ENCODE data around the gene FGF1. TPM values are rescaled to one million over a fixed set of nuclear protein-coding genes. Genes with fewer than 3 reads are reported as not detected.

Gene FGF1
- total and polyA plus RNA-seq, 2 donors (not counting 3 experiments of a cell fraction or from before 2014, with no cell fraction given), result not detected

DNA sequence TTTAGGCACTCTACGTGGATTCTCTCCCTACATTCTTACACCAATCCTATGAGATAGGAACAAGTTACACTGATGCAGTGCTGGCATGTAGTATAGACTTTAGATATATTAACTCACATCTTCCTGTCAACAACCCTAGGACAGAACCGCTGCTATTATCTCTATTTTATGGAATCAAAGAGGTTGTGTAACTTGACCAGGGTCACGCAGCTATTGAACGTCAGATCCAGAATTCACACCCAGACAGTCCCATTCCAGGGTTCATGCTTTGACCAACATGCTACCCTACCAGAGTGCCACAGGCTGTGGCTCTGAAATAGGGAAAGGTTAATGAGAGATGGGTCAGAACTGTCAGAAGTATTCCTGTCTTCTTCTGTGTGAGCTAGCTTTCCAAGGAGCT is 9.6 kb downstream of the FGF1 start:
- DNase-seq (ENCODE audit: low read depth, low spot score) (no peak), FAIRE-seq (no peak)
- H3K9me3 ChIP-seq (replicated peaks; ENCODE audit: control insufficient read depth, insufficient read depth, low read length), result no peaks in the 10 kb centered on the region
- no peaks in the 10 kb centered on the region for H3K36me3 ChIP-seq (ENCODE audit: control insufficient read depth in 2 of 2, extremely low read depth in 1 of 2, insufficient read depth in 2 of 2, low read length in 2 of 2)
- no TSS peak for BruUV-seq (replicated peaks)
- ChIA-PET CTCF (interaction anchor here (1.6 to 2.5 kb wide), 5 partner anchors 15 to 37 kb away, joined by 4 to 14 read pairs (median 5); no protein-coding TSS in a partner anchor), POLR2A (no interaction called here)
- H3K4me2 ChIP-seq (ENCODE audit: insufficient read depth, low read length), result no peak overlapping the region
- dilution Hi-C loops (cut with MboI; ENCODE audit: extremely low pct_ligation_motif_present, low sequenced_read_pairs) (no loop called here), intact Hi-C loops (cut with micrococcal nuclease) (no loop called here)
- peaks cover 16 to 21% of the 10 kb centered on the region in 2 experiments for H3K27me3 ChIP-seq (ENCODE audit: control insufficient read depth in 2 of 2, insufficient read depth in 2 of 2, low read length in 2 of 2)
- no peak overlapping the region for H2AFZ ChIP-seq (ENCODE audit: low read depth, low read length)
- no peak overlapping the region for H3K9ac ChIP-seq (replicated peaks; ENCODE audit: extremely low read depth, insufficient read depth, low read length)
- TF ChIP-seq JUN (IDR thresholded peaks at IDR 0.05; ENCODE audit: borderline replicate concordance, insufficient read depth, insufficient read length, low read depth) (no peak), GATA2 (IDR thresholded peaks at IDR 0.05; ENCODE audit: insufficient read depth, insufficient read length, low read depth, low read length) (no peak), POLR2AphosphoS5 (IDR thresholded peaks at IDR 0.05; ENCODE audit: insufficient read depth, low read depth, low read length) (no peak), EZH2 (IDR thresholded peaks at IDR 0.05; ENCODE audit: borderline replicate concordance, low read depth, low read length, severe bottlenecking) (no peak), MYC (IDR thresholded peaks at IDR 0.05; ENCODE audit: low read depth, low read length) (no peak), POLR2A (IDR thresholded peaks at IDR 0.05; ENCODE audit: low read depth, low read length) (no peak)
- TF ChIP-seq, protein P1, sequence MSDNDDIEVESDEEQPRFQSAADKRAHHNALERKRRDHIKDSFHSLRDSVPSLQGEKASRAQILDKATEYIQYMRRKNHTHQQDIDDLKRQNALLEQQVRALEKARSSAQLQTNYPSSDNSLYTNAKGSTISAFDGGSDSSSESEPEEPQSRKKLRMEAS (IDR thresholded peaks at IDR 0.05; ENCODE audit: insufficient read depth, insufficient read length), result no peak
- TF ChIP-seq, protein P2, sequence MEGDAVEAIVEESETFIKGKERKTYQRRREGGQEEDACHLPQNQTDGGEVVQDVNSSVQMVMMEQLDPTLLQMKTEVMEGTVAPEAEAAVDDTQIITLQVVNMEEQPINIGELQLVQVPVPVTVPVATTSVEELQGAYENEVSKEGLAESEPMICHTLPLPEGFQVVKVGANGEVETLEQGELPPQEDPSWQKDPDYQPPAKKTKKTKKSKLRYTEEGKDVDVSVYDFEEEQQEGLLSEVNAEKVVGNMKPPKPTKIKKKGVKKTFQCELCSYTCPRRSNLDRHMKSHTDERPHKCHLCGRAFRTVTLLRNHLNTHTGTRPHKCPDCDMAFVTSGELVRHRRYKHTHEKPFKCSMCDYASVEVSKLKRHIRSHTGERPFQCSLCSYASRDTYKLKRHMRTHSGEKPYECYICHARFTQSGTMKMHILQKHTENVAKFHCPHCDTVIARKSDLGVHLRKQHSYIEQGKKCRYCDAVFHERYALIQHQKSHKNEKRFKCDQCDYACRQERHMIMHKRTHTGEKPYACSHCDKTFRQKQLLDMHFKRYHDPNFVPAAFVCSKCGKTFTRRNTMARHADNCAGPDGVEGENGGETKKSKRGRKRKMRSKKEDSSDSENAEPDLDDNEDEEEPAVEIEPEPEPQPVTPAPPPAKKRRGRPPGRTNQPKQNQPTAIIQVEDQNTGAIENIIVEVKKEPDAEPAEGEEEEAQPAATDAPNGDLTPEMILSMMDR (IDR thresholded peaks at IDR 0.05; ENCODE audit: extremely low read depth in 1 of 2, insufficient read depth in 1 of 2, low read depth in 1 of 2, low read length in 2 of 2), result no peak
- H4K20me1 ChIP-seq (replicated peaks; ENCODE audit: control insufficient read depth, extremely low read depth, insufficient read depth, low read length), result no peaks in the 10 kb centered on the region
- H3K79me2 ChIP-seq (ENCODE audit: control insufficient read depth, insufficient read depth, low read length), result no peaks in the 10 kb centered on the region
- peaks cover 8% of the 10 kb centered on the region for H3K4me1 ChIP-seq (ENCODE audit: control insufficient read depth, extremely low read depth, insufficient read depth, low read length)
- H3K27ac ChIP-seq (ENCODE audit: insufficient read depth, low read depth, low read length), result no peak overlapping the region
- no peaks in the 10 kb centered on the region for H3K9me1 ChIP-seq (replicated peaks; ENCODE audit: control insufficient read depth, extremely low read depth, insufficient read depth, low read length)
- no peak overlapping the region for H3K4me3 ChIP-seq (replicated peaks in 1 of 3; ENCODE audit: insufficient read depth in 1 of 3, low read depth in 1 of 3, low read length in 3 of 3)

Measured in endothelial cell of umbilical vein (primary cell).